ENCODE results near the gene ATP2A3.

ATP2A3 gene

DNA sequence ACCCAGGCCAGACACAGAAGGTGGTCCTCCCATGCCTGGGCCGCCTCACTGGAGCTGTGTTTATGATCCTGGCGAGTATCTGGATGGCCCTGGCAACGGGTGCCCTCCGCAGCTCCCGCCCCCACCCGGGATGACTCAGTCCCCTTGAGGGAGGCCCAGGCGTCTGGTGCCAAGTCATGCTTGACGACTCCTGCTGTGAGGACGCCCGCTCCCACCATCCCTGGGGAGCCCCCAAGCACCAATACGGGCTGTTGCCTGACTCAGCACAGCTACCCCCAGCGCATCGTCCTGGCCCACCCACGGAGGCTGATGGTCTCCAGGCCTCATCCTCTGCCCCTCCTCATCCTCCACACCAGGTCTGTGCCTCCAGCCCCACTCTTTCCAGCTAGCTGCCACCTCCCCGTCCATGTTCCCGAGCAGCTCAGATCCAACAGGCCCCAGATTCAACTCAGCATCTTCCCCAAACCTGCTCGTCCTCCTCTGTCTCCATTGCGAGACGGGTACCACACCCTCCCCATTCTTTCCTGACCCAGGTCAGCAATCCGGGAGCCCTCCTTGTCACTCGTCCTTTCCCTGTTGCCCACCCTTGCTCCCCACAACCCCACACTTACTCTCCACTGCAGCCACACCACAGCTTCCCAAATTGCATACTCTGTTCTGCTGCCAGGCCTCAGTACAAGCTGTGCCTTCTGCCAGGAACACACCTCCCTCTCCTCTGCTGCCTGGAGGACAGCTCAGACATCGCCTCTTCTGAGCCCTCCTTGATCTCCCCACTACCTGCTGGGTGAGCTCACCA lies 74.0 kb downstream of the ATP2A3 start:
- TF ChIP-seq, protein P1, sequence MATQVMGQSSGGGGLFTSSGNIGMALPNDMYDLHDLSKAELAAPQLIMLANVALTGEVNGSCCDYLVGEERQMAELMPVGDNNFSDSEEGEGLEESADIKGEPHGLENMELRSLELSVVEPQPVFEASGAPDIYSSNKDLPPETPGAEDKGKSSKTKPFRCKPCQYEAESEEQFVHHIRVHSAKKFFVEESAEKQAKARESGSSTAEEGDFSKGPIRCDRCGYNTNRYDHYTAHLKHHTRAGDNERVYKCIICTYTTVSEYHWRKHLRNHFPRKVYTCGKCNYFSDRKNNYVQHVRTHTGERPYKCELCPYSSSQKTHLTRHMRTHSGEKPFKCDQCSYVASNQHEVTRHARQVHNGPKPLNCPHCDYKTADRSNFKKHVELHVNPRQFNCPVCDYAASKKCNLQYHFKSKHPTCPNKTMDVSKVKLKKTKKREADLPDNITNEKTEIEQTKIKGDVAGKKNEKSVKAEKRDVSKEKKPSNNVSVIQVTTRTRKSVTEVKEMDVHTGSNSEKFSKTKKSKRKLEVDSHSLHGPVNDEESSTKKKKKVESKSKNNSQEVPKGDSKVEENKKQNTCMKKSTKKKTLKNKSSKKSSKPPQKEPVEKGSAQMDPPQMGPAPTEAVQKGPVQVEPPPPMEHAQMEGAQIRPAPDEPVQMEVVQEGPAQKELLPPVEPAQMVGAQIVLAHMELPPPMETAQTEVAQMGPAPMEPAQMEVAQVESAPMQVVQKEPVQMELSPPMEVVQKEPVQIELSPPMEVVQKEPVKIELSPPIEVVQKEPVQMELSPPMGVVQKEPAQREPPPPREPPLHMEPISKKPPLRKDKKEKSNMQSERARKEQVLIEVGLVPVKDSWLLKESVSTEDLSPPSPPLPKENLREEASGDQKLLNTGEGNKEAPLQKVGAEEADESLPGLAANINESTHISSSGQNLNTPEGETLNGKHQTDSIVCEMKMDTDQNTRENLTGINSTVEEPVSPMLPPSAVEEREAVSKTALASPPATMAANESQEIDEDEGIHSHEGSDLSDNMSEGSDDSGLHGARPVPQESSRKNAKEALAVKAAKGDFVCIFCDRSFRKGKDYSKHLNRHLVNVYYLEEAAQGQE (IDR thresholded peaks at IDR 0.05; ENCODE audit: insufficient read depth in 1 of 2, low read depth in 2 of 2, low read length in 2 of 2) = no peak
- TF ChIP-seq POLR2AphosphoS5 (IDR thresholded peaks at IDR 0.05; ENCODE audit: low read depth, low read length) (no peak), FOXP2 (optimal IDR thresholded peaks at IDR 0.05; ENCODE audit: borderline replicate concordance, extremely low read depth, extremely low read length, insufficient read depth) (no peak), TAF1 (IDR thresholded peaks at IDR 0.05; ENCODE audit: borderline replicate concordance, insufficient read depth, low read length) (no peak), SIN3A (IDR thresholded peaks at IDR 0.05; ENCODE audit: borderline replicate concordance, insufficient read depth, low read length) (no peak)

DNA sequence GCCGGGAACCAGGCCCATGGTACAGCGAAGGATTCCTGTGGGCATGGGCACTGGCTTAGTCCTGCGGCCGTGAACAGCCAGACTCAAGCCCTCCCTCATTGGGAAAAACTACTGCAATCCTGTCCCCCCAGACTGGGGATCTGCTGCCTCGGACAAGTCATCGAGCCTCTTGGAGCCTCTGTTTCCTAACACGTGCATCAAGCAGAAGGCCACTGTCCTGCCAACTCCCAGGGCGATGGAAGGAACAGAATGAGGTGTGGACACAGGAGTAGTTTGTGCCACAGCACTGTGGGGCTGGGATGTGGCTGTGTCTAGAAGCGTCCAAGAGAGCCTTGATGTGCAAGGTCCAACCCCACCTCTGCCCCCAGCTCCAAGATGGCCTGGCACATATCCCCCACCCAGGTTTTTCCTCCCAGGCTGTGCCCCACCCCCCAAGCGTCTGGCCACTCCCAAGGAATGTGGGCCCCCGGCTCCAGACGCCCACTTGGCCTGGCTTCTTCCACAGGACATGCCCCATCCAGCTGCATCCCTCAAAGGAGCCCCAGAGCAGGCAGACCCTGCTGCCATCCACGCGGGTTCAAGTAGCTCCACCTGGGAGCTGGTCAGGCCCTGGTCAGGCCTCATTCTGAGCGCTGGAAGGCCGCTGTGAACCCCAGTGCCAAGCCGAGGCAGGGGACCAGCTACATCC lies 74.8 kb downstream of the ATP2A3 start:
- no peak for TF ChIP-seq FOXP2 (optimal IDR thresholded peaks at IDR 0.05; ENCODE audit: borderline replicate concordance, extremely low read depth, extremely low read length, insufficient read depth)
- TF ChIP-seq, protein P1 (IDR thresholded peaks at IDR 0.05; ENCODE audit: insufficient read depth in 1 of 2, low read depth in 2 of 2, low read length in 2 of 2) = no peak
- no peak for TF ChIP-seq POLR2AphosphoS5 (IDR thresholded peaks at IDR 0.05; ENCODE audit: low read depth, low read length)
- no peak for TF ChIP-seq SIN3A (IDR thresholded peaks at IDR 0.05; ENCODE audit: borderline replicate concordance, insufficient read depth, low read length)
- TF ChIP-seq TAF1 (IDR thresholded peaks at IDR 0.05; ENCODE audit: borderline replicate concordance, insufficient read depth, low read length) = no peak

DNA sequence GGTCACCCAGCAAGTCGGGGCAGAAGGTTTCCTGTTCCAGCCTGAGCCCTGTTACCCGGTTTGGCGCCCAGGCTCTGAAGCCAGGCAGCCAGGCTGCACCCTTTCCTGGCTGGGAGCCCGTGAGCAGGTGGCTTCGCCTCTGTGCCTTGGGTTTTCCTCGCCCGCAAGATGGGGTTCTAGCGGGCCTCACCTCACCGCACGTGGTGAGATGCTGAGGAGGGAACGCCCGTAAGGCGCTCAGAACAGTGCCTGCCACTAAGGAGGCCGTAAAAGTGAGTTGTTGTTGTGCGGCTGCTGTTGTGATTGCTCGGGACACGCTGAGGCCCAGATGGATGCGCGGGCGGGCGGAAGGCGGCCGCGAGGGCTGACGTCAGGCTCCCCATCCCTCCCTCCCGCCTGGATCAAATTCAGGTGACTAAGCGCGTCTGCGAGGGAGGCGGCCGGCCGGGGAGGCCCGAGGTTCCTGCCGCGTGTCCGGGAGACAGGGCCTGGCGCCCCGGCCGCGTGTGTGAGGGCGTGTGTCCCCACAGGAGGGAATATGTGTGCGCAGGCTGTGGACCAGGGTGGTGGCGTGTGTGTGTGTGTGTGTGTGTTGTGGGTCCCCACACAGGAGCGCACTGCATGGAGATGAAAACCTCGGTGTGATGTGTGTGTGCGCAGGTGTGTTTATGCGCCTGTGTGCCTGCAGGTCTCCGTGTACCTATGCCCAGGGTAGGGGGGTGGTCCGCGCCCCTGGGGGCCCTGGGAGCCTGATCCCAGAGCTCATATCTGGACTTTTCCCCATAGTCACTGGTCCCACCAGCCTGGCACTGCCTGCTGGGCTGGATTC lies 75.7 kb downstream of the ATP2A3 start:
- no peak for TF ChIP-seq TAF1 (IDR thresholded peaks at IDR 0.05; ENCODE audit: borderline replicate concordance, insufficient read depth, low read length)
- TF ChIP-seq FOXP2 (optimal IDR thresholded peaks at IDR 0.05; ENCODE audit: borderline replicate concordance, extremely low read depth, extremely low read length, insufficient read depth) = peak; percentile 99
- no peak for TF ChIP-seq POLR2AphosphoS5 (IDR thresholded peaks at IDR 0.05; ENCODE audit: low read depth, low read length)
- no peak for TF ChIP-seq SIN3A (IDR thresholded peaks at IDR 0.05; ENCODE audit: borderline replicate concordance, insufficient read depth, low read length)

DNA sequence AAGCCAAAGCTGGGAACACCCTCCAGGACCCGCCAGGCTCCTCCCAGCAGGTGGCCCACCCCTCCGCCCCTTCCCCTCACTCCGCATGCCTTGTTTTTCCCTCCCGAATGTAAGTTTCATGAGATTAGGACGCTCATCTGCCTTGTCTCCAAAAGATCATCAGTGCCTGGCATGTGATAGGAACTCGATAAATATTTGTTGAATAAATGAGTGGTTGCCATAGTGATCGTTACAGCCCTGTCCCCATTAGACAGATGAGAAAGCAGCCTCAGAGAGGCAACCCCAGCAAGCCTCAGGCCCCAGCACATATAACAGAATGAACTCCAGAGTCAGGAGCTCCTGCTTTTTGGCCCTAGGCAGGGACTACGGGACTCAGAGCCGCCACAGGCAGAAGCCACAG lies 76.4 kb downstream of the ATP2A3 start:
- no peak for TF ChIP-seq FOXP2 (optimal IDR thresholded peaks at IDR 0.05; ENCODE audit: borderline replicate concordance, extremely low read depth, extremely low read length, insufficient read depth)
- no peak for TF ChIP-seq POLR2AphosphoS5 (IDR thresholded peaks at IDR 0.05; ENCODE audit: low read depth, low read length)
- no peak for TF ChIP-seq SIN3A (IDR thresholded peaks at IDR 0.05; ENCODE audit: borderline replicate concordance, insufficient read depth, low read length)
- no peak for TF ChIP-seq TAF1 (IDR thresholded peaks at IDR 0.05; ENCODE audit: borderline replicate concordance, insufficient read depth, low read length)
- TF ChIP-seq, protein P1 (IDR thresholded peaks at IDR 0.05; ENCODE audit: insufficient read depth in 1 of 2, low read depth in 2 of 2, low read length in 2 of 2) = no peak

DNA sequence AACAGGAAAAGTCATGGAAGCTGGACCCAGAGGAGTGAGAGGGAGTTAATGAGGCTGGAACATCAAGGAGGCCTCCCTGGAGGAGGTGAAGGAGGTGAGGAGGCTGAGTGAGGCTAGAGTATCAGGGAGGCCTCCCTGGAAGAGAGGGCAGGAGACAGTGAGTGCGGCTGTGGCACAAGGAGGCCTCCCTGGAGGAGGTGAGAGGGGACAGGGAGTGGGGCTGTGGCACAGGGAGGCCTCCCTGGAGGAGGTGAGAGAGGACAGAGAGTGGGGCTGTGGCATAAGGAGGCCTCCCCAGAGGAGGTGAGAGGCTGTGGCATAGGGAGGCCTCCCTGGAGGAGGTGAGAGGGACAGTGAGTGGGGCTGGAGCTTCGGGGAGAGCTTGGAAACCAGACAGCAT lies 76.8 kb downstream of the ATP2A3 start:
- no peak for TF ChIP-seq FOXP2 (optimal IDR thresholded peaks at IDR 0.05; ENCODE audit: borderline replicate concordance, extremely low read depth, extremely low read length, insufficient read depth)
- TF ChIP-seq SIN3A (IDR thresholded peaks at IDR 0.05; ENCODE audit: borderline replicate concordance, insufficient read depth, low read length) = no peak
- no peak for TF ChIP-seq POLR2AphosphoS5 (IDR thresholded peaks at IDR 0.05; ENCODE audit: low read depth, low read length)
- no peak for TF ChIP-seq TAF1 (IDR thresholded peaks at IDR 0.05; ENCODE audit: borderline replicate concordance, insufficient read depth, low read length)
- TF ChIP-seq, protein P1 (IDR thresholded peaks at IDR 0.05; ENCODE audit: insufficient read depth in 1 of 2, low read depth in 2 of 2, low read length in 2 of 2) = no peak

Measured in PFSK-1 (cell line).